Lower leg skin (tissue), 3 donors: ENCODE measurements around the gene EGFLAM.

ENCODE experiments used
- CTCF ChIP-seq, 3 donors: fragments of 450-650 bp; IDR thresholded peaks; one replicate each; pipeline ENCODE4 v1.5.1; 2016; ENCODE audit warnings: antibody characterized with exemption in 3 of 3, mild to moderate bottlenecking in 3 of 3, moderate library complexity in 2 of 3
- POLR2A ChIP-seq, 2 donors: fragments of 450-650 bp; IDR thresholded peaks; one replicate each; pipeline ENCODE4 v1.6.1; 2016 to 2017; ENCODE audit warnings: antibody characterized with exemption in 2 of 2, mild to moderate bottlenecking in 1 of 2, moderate library complexity in 1 of 2

- TF ChIP-seq POLR2A (IDR thresholded peaks at IDR 0.05) = no peak
- TF ChIP-seq CTCF (IDR thresholded peaks at IDR 0.05) = no peak
These were observed 113.2 kb downstream of the EGFLAM start for GRCh38 chr5:38371596-38371995.
